Kidney (tissue), 14 donors: ENCODE results near the gene ICA1L. TPM values are rescaled to one million over a fixed set of nuclear protein-coding genes. Genes with fewer than 3 reads are reported as not detected.

Source experiments
- DNase-seq, 5 donors: peaks; one replicate each; pipeline ENCODE4 v3.0.0-alpha.2; 2013 to 2020
- FAIRE-seq: peaks from 2 replicates; lab custom pipeline; 2012; peaks lifted over from hg19 to GRCh38; lab: Jason Lieb, UNC
- H3K27ac ChIP-seq, 2 donors: one replicate each; pipeline ENCODE4 v1.7.0; 2013; ENCODE audit warnings: low read depth in 2 of 2, low read length in 2 of 2, inconsistent platforms in 1 of 2
- H3K27me3 ChIP-seq: one replicate; pipeline ENCODE4 v1.7.1; 2013; ENCODE audit warnings: low read length, inconsistent platforms; ENCODE audit not compliant: control insufficient read depth, insufficient read depth
- H3K36me3 ChIP-seq, 3 donors: one replicate each; pipeline versions ENCODE4 v1.7.0 to v1.7.1; 2013; ENCODE audit warnings: low read length in 3 of 3, control low read depth in 1 of 3, inconsistent platforms in 1 of 3; ENCODE audit not compliant: insufficient read depth in 3 of 3, control insufficient read depth in 2 of 3
- H3K4me1 ChIP-seq, 3 donors: one replicate each; pipeline versions ENCODE4 v1.7.0 to v1.7.1; 2013; ENCODE audit warnings: low read length in 3 of 3, inconsistent platforms in 1 of 3, low read depth in 1 of 3; ENCODE audit not compliant: control insufficient read depth in 2 of 3, insufficient read depth in 2 of 3
- H3K4me3 ChIP-seq, 3 donors: one replicate each; pipeline versions ENCODE4 v1.7.0 to v1.8.1; 2013; ENCODE audit warnings: low read length in 3 of 3, control low read depth in 1 of 3, inconsistent platforms in 1 of 3
- H3K9ac ChIP-seq, 3 donors: one replicate each; pipeline versions ENCODE4 v1.7.0 to v1.7.1; 2013; ENCODE audit warnings: low read length in 3 of 3, control low read depth in 1 of 3, inconsistent platforms in 1 of 3
- H3K9me3 ChIP-seq, 3 donors: one replicate each; pipeline versions ENCODE4 v1.7.0 to v1.7.1; 2013; ENCODE audit warnings: low read length in 3 of 3, control low read depth in 1 of 3, inconsistent platforms in 1 of 3; ENCODE audit not compliant: control insufficient read depth in 2 of 3, insufficient read depth in 1 of 3
- intact Hi-C: fragments of 100-400 bp; cut with DNase I; formaldehyde crosslinking; loops from one replicate; pipeline ENCODE4 v1.11.1; 2022
- polyA plus RNA-seq: library from polyadenylated mRNA; stranded (reverse); fragments of 350-450 nt; fragmentation: Illumina TruSeq; extraction: RNeasy Lipid Tissue Mini Kit (QIAGEN cat#74804); gene quantifications from one replicate; pipeline ENCODE4 v1.2.3, GENCODE V29; 2014; ENCODE audit warnings: low read depth, low replicate concordance; ENCODE audit not compliant: insufficient read depth
- total RNA-seq: library from RNA; stranded (reverse); fragmentation: NEBNext Ultra II Directional; extraction: Animal tissue kit (Norgen Biotek cat#: 25700); gene quantifications from one replicate; pipeline ENCODE4 v1.2.1, GENCODE V29; 2021
- TF ChIP-seq, protein P1 (sequence below): IDR thresholded peaks from 3 replicates; pipeline ENCODE4 v1.5.1; 2012; ENCODE audit warnings: mild to moderate bottlenecking, moderate library complexity, borderline replicate concordance; ENCODE audit not compliant: insufficient read depth; ENCODE audit errors: extremely low read depth
- donor health status: control.
- donor health status: control.
- donor health status: control.
- donor health status: control.
- donor health status: control.
- donor health status: DM: yes; HTN: yes; CAD: no.
- donor health status: Normal renal cell carcinoma (clear cell type).

The ICA1L gene
- total and polyA plus RNA-seq, 2 donors from 2014 or later, result 1.5 to 9.9 TPM

DNA sequence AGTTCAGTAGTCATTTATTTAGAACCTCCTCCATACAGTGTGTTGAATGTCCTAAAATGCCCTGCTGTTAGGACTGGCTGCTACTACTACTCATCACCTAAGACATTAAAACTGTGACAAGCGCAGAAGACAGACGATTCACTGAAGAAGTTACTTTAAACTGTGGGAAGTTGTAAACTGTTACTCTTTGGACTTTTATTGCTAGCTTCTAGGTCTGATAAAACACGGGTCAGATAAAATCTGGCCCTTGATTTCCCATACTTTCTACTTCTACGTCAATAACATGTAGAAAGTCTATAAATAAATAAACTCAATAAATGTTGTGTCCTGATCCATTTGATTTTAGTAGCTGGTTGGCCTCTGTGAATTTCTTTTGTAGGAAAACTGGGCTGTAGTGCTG is 113.4 kb downstream of the ICA1L start:
- Histone ChIP-seq H3K27ac (no peak overlapping the region), H3K36me3 (peaks cover 0 to 6% (median 5%) of the 10 kb centered on the region in 3 donors), H3K9me3 (no peaks in the 10 kb centered on the region), H3K4me3 (no peak overlapping the region), H3K27me3 (no peaks in the 10 kb centered on the region), H3K9ac (no peak overlapping the region), H3K4me1 (no peaks in the 10 kb centered on the region)
- intact Hi-C loops, result no loop called here
- FAIRE-seq (no peak), DNase-seq (no peak)
- TF ChIP-seq, protein P1, sequence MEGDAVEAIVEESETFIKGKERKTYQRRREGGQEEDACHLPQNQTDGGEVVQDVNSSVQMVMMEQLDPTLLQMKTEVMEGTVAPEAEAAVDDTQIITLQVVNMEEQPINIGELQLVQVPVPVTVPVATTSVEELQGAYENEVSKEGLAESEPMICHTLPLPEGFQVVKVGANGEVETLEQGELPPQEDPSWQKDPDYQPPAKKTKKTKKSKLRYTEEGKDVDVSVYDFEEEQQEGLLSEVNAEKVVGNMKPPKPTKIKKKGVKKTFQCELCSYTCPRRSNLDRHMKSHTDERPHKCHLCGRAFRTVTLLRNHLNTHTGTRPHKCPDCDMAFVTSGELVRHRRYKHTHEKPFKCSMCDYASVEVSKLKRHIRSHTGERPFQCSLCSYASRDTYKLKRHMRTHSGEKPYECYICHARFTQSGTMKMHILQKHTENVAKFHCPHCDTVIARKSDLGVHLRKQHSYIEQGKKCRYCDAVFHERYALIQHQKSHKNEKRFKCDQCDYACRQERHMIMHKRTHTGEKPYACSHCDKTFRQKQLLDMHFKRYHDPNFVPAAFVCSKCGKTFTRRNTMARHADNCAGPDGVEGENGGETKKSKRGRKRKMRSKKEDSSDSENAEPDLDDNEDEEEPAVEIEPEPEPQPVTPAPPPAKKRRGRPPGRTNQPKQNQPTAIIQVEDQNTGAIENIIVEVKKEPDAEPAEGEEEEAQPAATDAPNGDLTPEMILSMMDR, result no peak

DNA sequence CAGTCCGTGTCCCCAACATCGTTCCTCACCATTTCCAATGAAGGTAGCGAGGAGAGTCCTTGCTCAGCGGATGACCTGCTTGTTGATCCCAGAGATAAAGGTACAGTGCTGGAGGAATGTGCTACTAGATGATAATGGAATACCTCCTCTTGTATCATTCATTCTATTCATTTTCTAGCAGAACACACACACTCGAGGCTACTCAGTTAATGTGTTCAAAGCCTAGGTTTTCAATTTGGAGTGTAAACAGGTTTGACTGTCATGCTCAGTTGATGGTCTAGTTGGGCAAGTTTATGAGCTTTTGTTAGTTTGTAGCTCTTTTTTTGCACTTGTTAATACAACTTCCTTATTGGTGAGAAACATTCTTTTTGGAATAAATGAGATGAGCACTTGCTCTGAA is 114.2 kb downstream of the ICA1L start:
- no peak overlapping the region for H3K27ac ChIP-seq
- peaks cover 0 to 6% (median 5%) of the 10 kb centered on the region in 3 donors for H3K36me3 ChIP-seq
- no peak for DNase-seq
- no peaks in the 10 kb centered on the region for H3K4me1 ChIP-seq
- TF ChIP-seq, protein P1, result no peak
- no peak overlapping the region for H3K9ac ChIP-seq
- H3K27me3 ChIP-seq, result no peaks in the 10 kb centered on the region
- no peak for FAIRE-seq
- no peaks in the 10 kb centered on the region for H3K9me3 ChIP-seq
- intact Hi-C loops, result no loop called here
- H3K4me3 ChIP-seq, result no peak overlapping the region

DNA sequence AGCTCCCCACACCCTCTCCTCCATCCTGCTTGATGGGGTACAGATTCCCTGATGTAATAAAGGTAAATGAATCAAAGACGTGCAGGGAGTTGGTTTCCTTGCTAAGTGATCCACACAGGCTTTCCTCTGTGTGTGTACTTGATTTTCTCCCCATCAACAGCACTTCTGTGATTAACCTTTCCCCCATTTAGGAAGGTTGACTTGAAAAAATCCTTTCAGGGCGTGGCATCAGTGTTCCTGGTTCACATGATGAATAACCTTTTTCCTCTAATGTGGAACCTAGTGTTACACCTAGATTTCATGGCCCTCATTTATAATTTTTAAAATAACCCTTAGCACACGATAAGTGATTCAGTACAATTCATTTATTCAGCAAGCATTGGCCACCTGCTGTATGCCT is 115.0 kb downstream of the ICA1L start:
- no peak overlapping the region for H3K9ac ChIP-seq
- no peaks in the 10 kb centered on the region for H3K27me3 ChIP-seq
- H3K36me3 ChIP-seq, result peaks cover 0 to 6% (median 5%) of the 10 kb centered on the region in 3 donors
- intact Hi-C loops, result no loop called here
- TF ChIP-seq, protein P1, result no peak
- no peak overlapping the region for H3K4me3 ChIP-seq
- FAIRE-seq, result no peak
- H3K4me1 ChIP-seq, result no peaks in the 10 kb centered on the region
- H3K9me3 ChIP-seq, result no peaks in the 10 kb centered on the region
- H3K27ac ChIP-seq, result no peak overlapping the region
- DNase-seq, result no peak

DNA sequence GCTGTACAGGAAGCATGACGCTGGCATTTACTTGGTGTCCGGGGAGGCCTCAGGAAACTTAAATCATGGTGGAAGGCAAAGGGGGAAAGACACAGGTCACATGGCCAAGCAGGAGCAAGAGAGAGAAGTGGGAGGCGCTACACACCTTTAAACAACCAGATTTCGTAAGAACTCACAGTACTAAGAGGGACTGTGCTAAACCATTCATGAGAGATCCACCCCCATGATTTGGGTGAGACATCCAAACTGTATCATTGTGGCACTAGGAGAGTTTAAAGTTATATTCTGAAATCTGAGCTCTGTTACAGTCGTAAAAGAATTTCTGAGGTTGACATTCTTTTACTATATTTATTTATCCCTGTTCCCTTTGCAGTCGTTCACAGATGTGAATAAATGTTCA is 116.6 kb downstream of the ICA1L start:
- FAIRE-seq (no peak), DNase-seq (no peak)
- no peaks in the 10 kb centered on the region for H3K27me3 ChIP-seq
- H3K9ac ChIP-seq, result no peak overlapping the region
- H3K36me3 ChIP-seq, result peaks cover 0 to 2% (median under 1%) of the 10 kb centered on the region in 3 donors
- H3K4me1 ChIP-seq, result no peaks in the 10 kb centered on the region
- no peak overlapping the region for H3K27ac ChIP-seq
- intact Hi-C loops, result no loop called here
- TF ChIP-seq, protein P1, result no peak
- H3K9me3 ChIP-seq, result no peaks in the 10 kb centered on the region
- no peak overlapping the region for H3K4me3 ChIP-seq
